ENCODE measurements around the gene SELENBP1. TPM values are rescaled to one million over a fixed set of nuclear protein-coding genes. Genes with fewer than 3 reads are reported as not detected.
A peak's percentile ranks its signal among the peaks of the same experiment; 100 is the strongest.

Gene SELENBP1
- total RNA-seq, 1 donor from 2014 or later: 102 TPM

DNA sequence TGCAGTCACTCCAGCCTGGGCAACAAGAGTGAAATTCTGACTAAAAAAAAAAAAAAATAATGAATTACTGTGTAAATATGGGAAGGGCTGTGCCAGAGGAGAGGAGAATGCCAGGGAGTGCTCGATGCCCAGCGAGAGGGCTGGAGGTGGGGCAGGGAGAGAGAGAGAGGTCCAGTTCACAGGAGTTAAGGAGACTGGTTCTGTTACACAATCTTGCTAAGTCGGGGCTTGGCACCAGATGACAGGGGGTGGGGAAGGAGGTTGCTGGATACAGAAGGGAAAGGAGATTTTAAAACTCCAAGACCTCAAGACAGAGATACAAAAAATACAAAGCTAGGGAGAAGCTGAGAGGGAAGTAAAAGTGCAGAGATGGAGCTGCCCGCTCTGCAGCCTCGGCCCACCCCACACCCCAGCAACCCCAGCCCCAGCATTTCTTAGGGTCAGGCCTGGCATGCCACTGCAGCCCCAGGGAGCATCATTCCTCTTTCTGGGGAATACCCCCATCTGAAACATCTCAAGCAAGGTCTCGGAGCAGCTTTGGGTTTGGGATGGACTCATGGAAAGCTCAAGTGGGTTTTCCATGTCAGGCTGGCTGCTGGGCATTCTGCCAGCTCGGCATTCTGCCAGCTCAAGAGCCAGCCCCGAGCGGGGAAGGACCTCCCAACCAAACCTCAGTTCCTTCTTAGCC, 991 bp downstream of the SELENBP1 start:
- intact Hi-C loops (cut with DNase I): loop anchor here (1.0 kb wide), 2 partner anchors 24 to 28 kb away; partner anchors contain the start of genes PSMB4 and RFX5
- peak overlapping the region; percentile 48 to 63 for H3K4me3 ChIP-seq
- no peaks in the 10 kb centered on the region for H3K9me3 ChIP-seq
- no peak for TF ChIP-seq CTCF (IDR thresholded peaks at IDR 0.05)
- H3K4me1 ChIP-seq: peaks cover 15 to 34% of the 10 kb centered on the region in 2 donors
- DNase-seq (ENCODE audit: low spot score in 2 of 2): peak in 1 of 2 donors; percentile 87
- no peaks in the 10 kb centered on the region for H3K27me3 ChIP-seq
- peak overlapping the region; percentile 71 to 79 for H3K27ac ChIP-seq
- peaks cover 3 to 5% of the 10 kb centered on the region in 2 donors for H3K36me3 ChIP-seq

DNA sequence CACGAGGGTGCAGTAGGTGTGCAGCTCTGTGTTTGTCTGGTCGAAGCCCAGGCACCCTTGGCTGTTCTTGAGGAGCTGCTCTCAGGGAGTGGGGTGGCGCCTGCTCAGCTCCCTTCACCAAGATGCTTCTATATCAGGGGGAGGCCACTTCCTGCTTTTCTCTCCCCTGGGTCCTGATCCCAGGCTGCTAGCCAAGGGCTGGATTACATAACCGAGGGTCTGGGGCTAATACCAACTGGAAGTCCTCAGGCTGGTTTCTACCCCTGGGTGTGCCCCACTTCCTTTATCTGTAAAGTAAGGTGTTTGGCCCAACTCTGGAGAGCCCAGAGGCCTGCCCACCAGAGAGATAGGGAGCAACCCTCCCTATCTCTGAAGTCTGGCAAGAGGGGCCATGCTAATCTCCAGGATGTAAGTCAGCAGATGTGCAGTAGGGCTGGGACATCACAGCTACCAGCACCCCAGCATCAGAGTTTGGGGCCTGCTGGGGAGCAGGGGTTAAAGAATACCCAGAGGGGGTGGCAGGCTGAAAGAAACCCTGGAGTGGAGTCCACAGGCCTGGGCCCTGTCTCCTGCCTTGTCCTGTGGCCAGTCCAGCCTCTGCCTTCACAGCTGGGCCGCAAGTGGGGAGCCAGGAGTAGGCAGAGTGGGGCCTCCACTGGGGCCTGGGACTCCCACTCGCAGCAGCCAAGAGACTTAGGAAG, 2.1 kb downstream of the SELENBP1 start:
- Histone ChIP-seq H3K4me1 (peaks cover 15 to 34% of the 10 kb centered on the region in 2 donors), H3K4me3 (peak overlapping the region in 1 of 2 donors; percentile 63), H3K9me3 (no peaks in the 10 kb centered on the region), H3K27me3 (no peaks in the 10 kb centered on the region), H3K36me3 (peaks cover 12 to 14% of the 10 kb centered on the region in 2 donors), H3K27ac (peak overlapping the region; percentile 71 to 79)
- intact Hi-C loops (cut with DNase I): no loop called here
- no peak for TF ChIP-seq CTCF (IDR thresholded peaks at IDR 0.05)
- DNase-seq (ENCODE audit: low spot score in 2 of 2): no peak

- no peak for TF ChIP-seq CTCF (IDR thresholded peaks at IDR 0.05)
- Histone ChIP-seq H3K36me3 (peaks cover 17 to 21% of the 10 kb centered on the region in 2 donors), H3K27ac (peak overlapping the region; percentile 71 to 79), H3K4me1 (peaks cover 15 to 34% of the 10 kb centered on the region in 2 donors), H3K4me3 (peak overlapping the region in 1 of 2 donors; percentile 20), H3K27me3 (no peaks in the 10 kb centered on the region), H3K9me3 (no peaks in the 10 kb centered on the region)
- no peak for DNase-seq (ENCODE audit: low spot score in 2 of 2)
- intact Hi-C loops (cut with DNase I): no loop called here
Measured at GRCh38 chr1:151369621-151370048, 2.9 kb downstream of the SELENBP1 start.

GRCh38 chr1:151369302-151369610, 3.2 kb downstream of the SELENBP1 start:
- Histone ChIP-seq H3K9me3 (no peaks in the 10 kb centered on the region), H3K4me3 (no peak overlapping the region), H3K4me1 (peaks cover 15 to 34% of the 10 kb centered on the region in 2 donors), H3K36me3 (peaks cover 21 to 25% of the 10 kb centered on the region in 2 donors), H3K27ac (no peak overlapping the region), H3K27me3 (no peaks in the 10 kb centered on the region)
- intact Hi-C loops (cut with DNase I): no loop called here
- no peak for DNase-seq (ENCODE audit: low spot score in 2 of 2)
- no peak for TF ChIP-seq CTCF (IDR thresholded peaks at IDR 0.05)

- no peak overlapping the region for H3K27ac ChIP-seq
- no peak for TF ChIP-seq CTCF (IDR thresholded peaks at IDR 0.05)
- no peaks in the 10 kb centered on the region for H3K9me3 ChIP-seq
- peak in 1 of 2 donors; percentile 48 for DNase-seq (ENCODE audit: low spot score in 2 of 2)
- H3K36me3 ChIP-seq: peaks cover 24 to 31% of the 10 kb centered on the region in 2 donors
- H3K4me1 ChIP-seq: peaks cover 15 to 34% of the 10 kb centered on the region in 2 donors
- no peaks in the 10 kb centered on the region for H3K27me3 ChIP-seq
- H3K4me3 ChIP-seq: no peak overlapping the region
- intact Hi-C loops (cut with DNase I): no loop called here
Measured at GRCh38 chr1:151368393-151369301, 3.9 kb downstream of the SELENBP1 start.
